Osteoblast (primary cell): ENCODE data around the gene RFX4. TPM values are rescaled to one million over a fixed set of nuclear protein-coding genes. Genes with fewer than 3 reads are reported as not detected.

Experiments used
- DNase-seq: peaks from one replicate; pipeline ENCODE4 v3.0.0; 2011; ENCODE audit warnings: low spot score, mixed read lengths; ENCODE audit not compliant: insufficient read length; ENCODE audit errors: missing footprints
- H2AFZ ChIP-seq: 2 replicates; pipeline ENCODE4 v1.6.0; 2011; ENCODE audit warnings: mild to moderate bottlenecking, low read length
- H3K27ac ChIP-seq: 2 replicates; pipeline ENCODE4 v1.5.1; 2011; ENCODE audit warnings: mild to moderate bottlenecking, low read depth, low read length, moderate library complexity
- H3K27me3 ChIP-seq: 2 replicates; pipeline ENCODE4 v1.6.0; 2012; ENCODE audit warnings: mild to moderate bottlenecking, control low read depth, inconsistent platforms, low read length, moderate library complexity; ENCODE audit not compliant: insufficient read depth
- H3K36me3 ChIP-seq: 2 replicates; pipeline ENCODE4 v1.5.1; 2011; ENCODE audit warnings: mild to moderate bottlenecking, low read length, control low read depth, moderate library complexity; ENCODE audit not compliant: insufficient read depth
- H3K4me1 ChIP-seq: 2 replicates; pipeline ENCODE4 v1.5.1; 2011; ENCODE audit warnings: mild to moderate bottlenecking, low read length, control low read depth, moderate library complexity; ENCODE audit not compliant: insufficient read depth
- H3K4me2 ChIP-seq: 2 replicates; pipeline ENCODE4 v1.6.0; 2011; ENCODE audit warnings: mild to moderate bottlenecking, low read length; ENCODE audit not compliant: insufficient read depth
- H3K4me3 ChIP-seq: fragments of 200-600 bp; sonication (generic); 3 replicates; pipeline ENCODE4 v1.5.1; 2012; ENCODE audit warnings: mild to moderate bottlenecking, low read length, inconsistent platforms; ENCODE audit not compliant: insufficient read depth
- H3K79me2 ChIP-seq: 2 replicates; pipeline ENCODE4 v1.6.0; 2012; ENCODE audit warnings: mild to moderate bottlenecking, low read length, control low read depth, inconsistent platforms; ENCODE audit not compliant: insufficient read depth
- H3K9me3 ChIP-seq: 2 replicates; pipeline ENCODE4 v1.5.1; 2011; ENCODE audit warnings: low read depth, low read length, control low read depth
- H4K20me1 ChIP-seq: 2 replicates; pipeline ENCODE4 v1.6.0; 2012; ENCODE audit warnings: mild to moderate bottlenecking, low read length, control low read depth; ENCODE audit not compliant: insufficient read depth
- total RNA-seq: library from RNA; depleted of rRNA; stranded (reverse); fragments of >200 nt; gene quantifications from 2 replicates; pipeline ENCODE4 v1.2.3, GENCODE V29; 2012
- TF ChIP-seq, protein P1 (sequence below): IDR thresholded peaks from 2 replicates; pipeline ENCODE4 v1.5.1; 2011; ENCODE audit warnings: mild to moderate bottlenecking, low read depth, low read length, moderate library complexity; ENCODE audit errors: extremely low read depth

Gene RFX4
- total RNA-seq, 1 donor, result not detected

DNA sequence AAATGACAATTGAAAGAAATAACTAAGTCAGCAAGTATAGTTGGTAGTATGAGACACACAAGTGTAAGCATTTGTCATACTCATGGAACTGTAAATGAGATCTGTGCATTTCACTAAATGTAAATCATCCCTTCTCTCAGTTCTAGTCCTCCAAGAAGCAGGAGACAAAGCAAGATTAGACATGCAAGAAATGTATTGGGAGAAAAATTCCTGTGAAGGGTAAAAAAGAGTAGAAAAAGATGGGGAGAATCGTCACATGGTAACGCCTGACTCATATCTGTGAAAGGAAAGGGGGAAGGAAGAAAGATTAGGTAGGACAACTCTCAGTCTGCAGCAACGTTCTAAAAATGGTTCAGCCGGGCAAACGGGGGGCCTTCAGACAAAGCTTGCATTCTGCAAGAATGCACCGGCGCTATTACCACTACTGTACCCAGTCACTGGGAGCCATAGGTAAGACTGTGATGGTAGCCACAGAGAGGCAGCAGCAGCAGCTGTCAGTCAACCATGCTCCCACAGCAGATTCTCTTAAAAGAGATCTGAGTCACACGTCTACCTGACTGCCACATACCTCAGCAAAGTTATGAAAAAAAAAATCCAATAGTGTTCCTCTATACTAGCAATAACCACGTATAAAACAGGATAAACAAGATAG is 18.0 kb upstream of the RFX4 start:
- Histone ChIP-seq H3K36me3 (no peaks in the 10 kb centered on the region), H3K4me3 (no peak overlapping the region), H3K4me1 (no peaks in the 10 kb centered on the region), H3K9me3 (no peaks in the 10 kb centered on the region), H3K79me2 (no peaks in the 10 kb centered on the region), H3K27ac (no peak overlapping the region), H4K20me1 (no peaks in the 10 kb centered on the region), H3K27me3 (no peaks in the 10 kb centered on the region), H3K4me2 (no peak overlapping the region), H2AFZ (no peak overlapping the region)
- no peak for DNase-seq
- TF ChIP-seq, protein P1, sequence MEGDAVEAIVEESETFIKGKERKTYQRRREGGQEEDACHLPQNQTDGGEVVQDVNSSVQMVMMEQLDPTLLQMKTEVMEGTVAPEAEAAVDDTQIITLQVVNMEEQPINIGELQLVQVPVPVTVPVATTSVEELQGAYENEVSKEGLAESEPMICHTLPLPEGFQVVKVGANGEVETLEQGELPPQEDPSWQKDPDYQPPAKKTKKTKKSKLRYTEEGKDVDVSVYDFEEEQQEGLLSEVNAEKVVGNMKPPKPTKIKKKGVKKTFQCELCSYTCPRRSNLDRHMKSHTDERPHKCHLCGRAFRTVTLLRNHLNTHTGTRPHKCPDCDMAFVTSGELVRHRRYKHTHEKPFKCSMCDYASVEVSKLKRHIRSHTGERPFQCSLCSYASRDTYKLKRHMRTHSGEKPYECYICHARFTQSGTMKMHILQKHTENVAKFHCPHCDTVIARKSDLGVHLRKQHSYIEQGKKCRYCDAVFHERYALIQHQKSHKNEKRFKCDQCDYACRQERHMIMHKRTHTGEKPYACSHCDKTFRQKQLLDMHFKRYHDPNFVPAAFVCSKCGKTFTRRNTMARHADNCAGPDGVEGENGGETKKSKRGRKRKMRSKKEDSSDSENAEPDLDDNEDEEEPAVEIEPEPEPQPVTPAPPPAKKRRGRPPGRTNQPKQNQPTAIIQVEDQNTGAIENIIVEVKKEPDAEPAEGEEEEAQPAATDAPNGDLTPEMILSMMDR, result no peak

DNA sequence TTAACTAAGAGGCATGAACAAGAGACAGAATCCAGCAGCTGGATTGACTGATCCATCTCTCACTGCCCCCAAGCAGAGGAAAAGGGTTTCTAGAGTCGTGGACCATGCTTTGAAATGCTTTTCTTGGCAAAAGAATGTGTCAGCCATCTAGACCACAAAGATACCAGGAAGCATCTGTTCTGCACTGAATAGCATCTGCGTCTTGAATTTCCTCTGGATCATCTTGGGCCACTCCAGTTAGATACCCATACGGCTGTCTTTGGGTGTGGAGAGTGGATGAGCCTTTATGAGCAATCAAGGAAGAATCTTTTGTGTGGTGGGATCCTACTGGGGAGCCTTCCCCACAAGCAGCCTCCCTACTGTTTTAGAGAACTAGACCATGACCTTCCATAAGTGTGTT is 16.0 kb upstream of the RFX4 start:
- Histone ChIP-seq H3K4me3 (no peak overlapping the region), H3K27me3 (no peaks in the 10 kb centered on the region), H2AFZ (no peak overlapping the region), H3K4me2 (no peak overlapping the region), H3K27ac (no peak overlapping the region), H3K79me2 (no peaks in the 10 kb centered on the region), H4K20me1 (no peaks in the 10 kb centered on the region), H3K36me3 (no peaks in the 10 kb centered on the region), H3K9me3 (no peaks in the 10 kb centered on the region), H3K4me1 (no peaks in the 10 kb centered on the region)
- TF ChIP-seq, protein P1, result no peak
- no peak for DNase-seq

DNA sequence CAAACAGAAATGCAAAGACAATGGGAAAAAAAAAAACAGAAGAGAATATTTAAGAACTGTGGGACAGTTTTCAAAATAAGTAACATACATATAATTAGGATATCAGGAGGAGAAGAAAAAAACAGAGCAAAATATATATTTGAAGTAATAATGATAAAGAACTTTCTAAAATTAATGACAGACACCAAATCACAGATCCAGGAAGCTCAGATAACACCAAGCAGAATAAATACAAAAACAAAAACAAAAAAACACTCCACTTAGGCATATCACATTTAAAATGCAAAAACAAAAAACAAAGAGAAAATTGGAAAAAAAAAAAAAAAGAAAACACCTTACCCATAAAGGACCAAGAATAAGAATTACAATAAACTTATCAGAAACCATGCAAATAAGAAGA is 9.6 kb upstream of the RFX4 start:
- H3K36me3 ChIP-seq, result no peaks in the 10 kb centered on the region
- TF ChIP-seq, protein P1, result no peak
- no peaks in the 10 kb centered on the region for H3K4me1 ChIP-seq
- no peak for DNase-seq
- H3K4me3 ChIP-seq, result no peak overlapping the region
- H3K9me3 ChIP-seq, result no peaks in the 10 kb centered on the region
- H3K27me3 ChIP-seq, result no peaks in the 10 kb centered on the region
- H3K27ac ChIP-seq, result no peak overlapping the region
- H3K79me2 ChIP-seq, result no peaks in the 10 kb centered on the region
- H4K20me1 ChIP-seq, result no peaks in the 10 kb centered on the region
- H2AFZ ChIP-seq, result no peak overlapping the region
- no peak overlapping the region for H3K4me2 ChIP-seq

- no peaks in the 10 kb centered on the region for H3K36me3 ChIP-seq
- no peaks in the 10 kb centered on the region for H3K79me2 ChIP-seq
- peaks cover 19% of the 10 kb centered on the region for H3K27me3 ChIP-seq
- no peak overlapping the region for H3K4me3 ChIP-seq
- H3K27ac ChIP-seq, result no peak overlapping the region
- H2AFZ ChIP-seq, result no peak overlapping the region
- no peak overlapping the region for H3K4me2 ChIP-seq
- TF ChIP-seq, protein P1, result no peak
- H3K9me3 ChIP-seq, result no peaks in the 10 kb centered on the region
- no peaks in the 10 kb centered on the region for H4K20me1 ChIP-seq
- DNase-seq, result no peak
- H3K4me1 ChIP-seq, result no peaks in the 10 kb centered on the region
Observed at GRCh38 chr12:106576848-106577247, 6.0 kb upstream of the RFX4 start.
